GM18868 (cell line): ENCODE measurements around the gene DDX41.

Experiments used
- ATAC-seq: cut with Tn5 transposase; IDR thresholded peaks from one replicate; pipeline ENCODE4 v1.9.1; 2021; ENCODE audit warnings: mild to moderate bottlenecking, moderate library complexity; ENCODE audit not compliant: unreplicated experiment

DDX41 gene

DNA sequence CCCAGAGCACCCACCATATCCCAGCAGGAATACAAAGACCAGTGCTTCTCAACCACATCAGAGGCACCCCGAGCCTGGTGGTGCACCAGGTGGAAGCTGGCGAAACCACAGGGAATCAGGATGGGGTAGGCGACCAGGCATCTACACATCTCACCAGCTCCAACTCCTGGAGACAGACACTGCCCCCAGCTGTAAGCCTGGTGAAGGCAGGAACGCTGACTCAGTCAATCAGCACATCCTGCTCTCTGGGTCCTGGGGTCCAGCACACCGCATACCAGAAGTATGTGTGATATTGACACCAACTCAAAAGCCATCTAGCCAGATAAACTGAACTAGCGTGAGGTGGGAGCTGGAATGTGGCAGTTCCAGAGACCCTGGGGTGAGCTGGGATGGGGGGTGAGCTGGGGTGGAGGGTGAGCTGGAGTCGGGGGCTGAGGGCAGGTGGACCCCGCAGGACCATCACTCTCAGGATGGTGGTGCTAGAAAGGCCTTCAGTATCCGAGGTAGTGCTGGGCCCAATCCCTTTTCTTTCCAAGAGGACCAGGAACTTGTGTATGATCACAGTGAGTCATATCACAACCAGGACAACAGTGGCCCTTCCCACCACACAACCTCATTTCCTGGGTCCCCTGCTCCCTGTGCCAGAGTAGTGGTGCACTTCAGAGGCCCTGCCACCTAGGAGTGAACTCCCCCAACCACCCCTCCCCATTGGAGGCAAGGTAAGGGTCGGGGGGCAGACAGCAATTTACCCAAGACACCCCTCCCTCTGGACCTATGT lies 45.8 kb downstream of the DDX41 start:
- ATAC-seq = no peak

DNA sequence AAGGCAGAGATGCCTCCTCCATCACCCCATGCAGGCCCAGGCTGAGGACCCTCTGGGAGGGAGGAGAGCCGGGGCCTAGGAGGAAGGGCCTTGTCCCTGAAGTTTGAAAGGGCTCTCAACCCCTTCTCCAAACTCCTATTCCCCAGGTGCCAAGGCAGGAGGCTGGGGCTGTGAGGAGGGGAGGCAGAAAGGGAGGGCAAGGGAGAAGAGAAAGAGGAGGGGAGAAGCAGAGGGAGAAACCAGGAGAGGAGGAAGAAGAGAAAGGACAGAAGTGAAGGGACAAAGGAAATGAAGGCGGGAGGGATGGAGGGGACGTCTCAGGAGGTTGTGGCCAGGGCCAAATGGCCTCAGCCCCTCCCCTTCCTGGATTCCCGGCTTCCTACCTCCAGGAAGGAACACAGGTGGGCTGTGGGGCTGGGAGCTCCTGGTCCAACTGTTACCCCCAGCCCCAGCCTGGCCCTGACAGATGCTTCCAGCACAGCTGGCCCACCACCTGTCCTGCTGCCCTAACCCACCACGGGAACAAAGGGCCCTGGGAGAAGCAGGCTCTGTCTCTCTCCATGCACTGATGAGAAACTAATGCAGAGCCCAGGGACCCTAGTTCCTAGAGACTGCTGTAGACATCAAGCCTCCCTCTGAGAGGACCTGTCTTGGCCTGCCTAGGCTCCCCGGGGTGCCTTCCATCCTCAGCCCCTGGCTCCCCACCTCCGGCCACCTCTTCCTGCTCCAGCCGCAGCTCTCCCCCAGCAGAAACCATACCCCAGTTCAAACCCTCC lies 46.8 kb downstream of the DDX41 start:
- ATAC-seq = no peak

DNA sequence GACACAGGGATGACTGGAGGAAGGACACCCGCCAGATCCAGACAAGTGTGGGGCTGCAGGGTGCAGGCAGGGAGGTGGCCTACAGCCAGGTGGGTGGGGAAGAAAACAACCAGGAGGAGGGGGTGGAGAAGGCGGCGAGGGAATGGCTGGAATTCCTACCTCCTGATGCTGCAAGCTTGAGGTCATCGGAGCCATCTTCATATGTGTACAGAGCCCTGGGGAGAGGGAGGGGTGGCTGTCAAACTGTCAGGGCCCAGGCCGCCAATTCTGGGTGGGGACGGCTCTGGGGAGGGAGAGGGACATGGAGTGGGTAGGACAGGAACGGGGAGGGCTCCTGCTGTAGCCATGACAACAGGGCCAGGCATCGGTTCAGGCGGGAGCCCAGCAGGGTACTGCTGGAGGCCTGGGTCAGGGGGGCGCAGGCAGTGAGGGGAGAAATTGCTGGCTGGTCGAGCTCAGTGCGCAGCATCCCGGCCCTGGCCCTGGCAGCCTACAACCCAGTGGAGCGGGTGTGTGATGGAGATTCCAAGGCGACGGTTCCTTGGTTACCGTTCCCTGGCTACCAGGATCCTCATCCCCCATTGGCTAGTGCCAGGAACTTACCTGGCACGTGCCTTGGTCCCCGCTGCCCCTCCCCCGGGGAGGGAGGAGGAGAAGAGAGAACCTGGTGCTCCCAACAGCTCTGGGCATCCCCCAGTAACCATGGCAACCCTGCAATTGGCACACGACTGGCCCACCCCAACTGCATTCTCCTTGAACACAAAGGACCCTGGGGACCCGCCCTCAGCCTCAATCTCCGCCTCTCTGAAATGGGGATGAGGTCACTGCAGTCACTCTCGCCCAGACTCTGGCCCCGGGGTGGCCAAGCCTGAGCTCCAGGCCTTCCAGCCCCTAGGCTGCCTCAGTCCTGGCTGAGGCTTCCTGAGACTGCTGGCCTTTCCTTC lies 47.8 kb downstream of the DDX41 start:
- ATAC-seq = no peak

DNA sequence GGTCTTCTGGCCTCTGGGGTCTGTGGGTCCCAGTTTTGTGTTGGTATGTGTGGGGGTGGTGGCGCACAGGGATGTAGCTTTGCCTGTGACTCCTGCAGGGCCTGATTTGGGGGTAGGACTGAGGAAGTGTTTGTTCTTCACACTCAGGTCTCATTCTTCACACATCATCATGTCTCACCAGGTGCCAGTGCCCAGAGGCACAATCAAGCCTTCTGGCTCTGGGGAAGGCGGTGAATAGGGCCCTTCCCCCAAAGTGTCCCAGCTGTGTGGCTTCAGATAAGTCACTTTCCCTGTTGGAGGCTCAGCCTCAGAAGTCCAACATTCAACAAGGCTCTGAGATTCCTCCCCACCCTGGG lies 48.5 kb downstream of the DDX41 start:
- ATAC-seq = no peak

DNA sequence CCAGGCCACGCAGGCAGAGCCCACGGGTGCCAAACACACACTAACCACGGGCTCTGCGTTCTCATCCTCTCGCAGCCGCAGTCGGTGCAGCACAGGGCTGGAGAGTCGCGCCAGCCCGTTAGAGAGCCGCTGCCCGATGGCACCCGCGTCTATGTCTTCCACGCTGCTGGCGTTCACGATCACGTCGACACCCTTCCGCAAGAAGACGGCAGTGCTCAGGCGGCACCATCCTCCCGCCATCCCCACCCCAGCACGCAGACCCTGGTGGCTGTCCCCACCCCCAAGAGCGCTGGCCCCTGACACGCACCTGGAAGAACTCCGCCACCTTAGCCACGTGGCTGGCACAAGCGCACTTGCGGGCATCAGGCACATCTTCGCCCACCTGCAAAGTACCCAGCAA lies 49.3 kb downstream of the DDX41 start:
- ATAC-seq = no peak

DNA sequence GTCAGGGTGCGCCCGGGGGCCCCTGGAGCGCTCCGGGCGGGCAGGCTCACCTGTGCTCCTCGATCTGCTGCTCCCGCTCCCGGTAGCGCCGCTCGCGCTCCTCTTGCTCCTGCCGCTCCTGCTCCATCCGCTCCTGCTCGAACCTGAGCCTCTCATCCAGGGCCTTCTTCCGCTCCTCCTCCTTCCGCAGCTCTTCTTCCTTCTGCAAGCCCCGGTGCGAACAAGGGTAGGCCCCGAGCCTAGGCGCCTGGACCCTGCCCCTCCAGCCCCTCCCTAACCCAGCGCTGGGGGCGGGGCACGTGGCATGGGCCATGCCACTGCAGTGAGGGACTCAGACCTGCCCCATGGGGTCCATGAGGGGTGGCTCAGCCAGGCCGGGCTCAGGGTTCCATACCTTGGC lies 49.9 kb downstream of the DDX41 start:
- no peak for ATAC-seq

DNA sequence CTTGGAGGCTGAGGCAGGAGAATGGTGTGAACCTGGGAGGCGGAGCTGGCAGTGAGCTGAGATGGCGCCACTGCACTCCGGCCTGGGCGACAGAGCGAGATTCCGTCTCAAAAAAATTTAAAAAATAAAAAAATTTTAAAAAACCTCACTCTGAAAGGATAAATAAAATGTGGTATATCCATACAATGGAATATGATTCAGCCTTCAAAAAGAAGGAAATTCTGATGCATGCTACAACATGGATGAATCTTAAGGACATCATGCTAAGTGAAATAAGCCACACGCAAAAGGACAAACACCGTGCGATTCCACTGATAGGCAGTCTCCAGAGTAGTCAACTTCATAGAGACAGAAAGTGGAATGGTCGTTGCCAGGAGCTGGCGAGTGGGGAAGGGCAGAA lies 51.7 kb downstream of the DDX41 start:
- no peak for ATAC-seq

DNA sequence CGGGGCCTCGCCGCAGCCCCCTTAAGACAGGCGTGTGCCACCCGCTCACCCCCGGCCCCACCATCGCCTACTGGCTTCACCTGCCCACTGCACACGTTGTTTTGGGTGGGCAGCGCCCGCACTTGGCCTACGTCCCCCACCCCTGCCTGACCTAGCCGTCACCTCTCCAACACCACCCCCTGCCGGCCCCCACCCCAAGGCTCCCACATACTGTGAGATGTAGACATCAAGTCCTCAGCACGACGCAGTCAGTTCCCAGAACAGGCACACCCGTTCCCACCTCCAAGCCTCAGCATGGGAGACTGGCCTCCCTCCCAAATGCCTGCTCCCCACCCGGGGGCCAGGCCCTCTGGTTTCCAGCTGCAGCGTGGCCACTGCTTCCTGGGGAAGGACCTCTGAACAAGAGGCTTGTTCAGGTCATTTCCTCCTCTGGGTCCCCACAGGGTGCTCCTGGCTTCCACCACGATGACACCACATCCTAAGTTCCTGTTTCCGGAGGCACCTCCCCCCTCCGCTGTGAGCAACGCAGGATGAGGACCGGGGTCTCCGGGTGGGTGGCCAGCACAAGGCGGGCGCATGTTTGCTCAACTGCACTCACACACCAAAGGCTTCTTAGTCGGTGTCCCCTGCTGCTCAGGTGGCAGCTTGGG lies 54.6 kb downstream of the DDX41 start:
- no peak for ATAC-seq
